ENCODE results near the gene CDK2. TPM values are rescaled to one million over a fixed set of nuclear protein-coding genes. Genes with fewer than 3 reads are reported as not detected.

Gene CDK2
- total RNA-seq, 1 donor from 2014 or later, result 46.5 TPM

DNA sequence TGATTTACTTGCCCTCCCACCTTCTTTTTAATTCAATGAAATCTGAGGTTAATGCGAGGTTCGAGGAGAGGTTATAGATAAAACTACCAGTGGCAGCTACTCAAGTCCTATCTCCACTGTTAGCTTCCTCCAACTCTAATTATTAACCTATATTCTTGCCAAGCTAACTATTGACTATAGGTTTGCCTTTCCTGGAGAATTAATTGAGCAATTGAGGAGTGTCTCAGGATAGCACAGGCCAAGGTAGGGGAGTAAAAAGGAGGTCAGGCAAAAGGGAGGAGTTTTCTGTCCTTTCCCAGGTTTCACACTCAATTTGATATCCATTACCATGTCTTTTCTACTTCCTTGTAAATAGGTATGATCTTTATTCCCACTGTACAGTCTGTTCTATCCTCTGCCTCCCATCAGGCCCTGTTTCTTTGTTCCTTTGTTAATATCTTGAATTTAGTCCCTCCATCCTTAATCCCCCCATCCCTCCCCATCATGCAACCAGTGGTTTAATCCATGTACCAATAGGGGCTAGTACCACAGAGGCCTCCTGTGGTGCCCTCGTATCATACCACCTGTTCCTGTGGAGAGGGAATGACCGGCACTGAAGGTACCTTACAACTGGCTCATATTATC lies 26.7 kb downstream of the CDK2 start:
- Histone ChIP-seq H3K4me1 (no peaks in the 10 kb centered on the region), H3K27ac (peak overlapping the region; percentile 29), H3K79me2 (ENCODE audit: low read depth) (peaks cover 7% of the 10 kb centered on the region), H3K4me2 (no peak overlapping the region), H3K36me3 (peaks cover 7% of the 10 kb centered on the region), H3K9me3 (ENCODE audit: low read depth) (no peaks in the 10 kb centered on the region), H3K27me3 (no peaks in the 10 kb centered on the region), H4K20me1 (ENCODE audit: low read depth) (no peaks in the 10 kb centered on the region), H2AFZ (replicated peaks) (no peak overlapping the region), H3K4me3 (no peak overlapping the region), H3K9ac (no peak overlapping the region), H3F3A (ENCODE audit: low read depth) (peaks cover 41% of the 10 kb centered on the region)
- no peak for DNase-seq (ENCODE audit: low spot score)
- Mint-ChIP-seq H3K4me1 (peaks cover 16% of the 10 kb centered on the region), H3K27me3 (ENCODE audit: insufficient read depth, low read depth) (peaks cover 2% of the 10 kb centered on the region), H3K36me3 (peaks cover 36% of the 10 kb centered on the region), H3K4me3 (no peak overlapping the region), H3K9me3 (no peaks in the 10 kb centered on the region), H3K27ac (no peak overlapping the region)
- TF ChIP-seq, protein P1, sequence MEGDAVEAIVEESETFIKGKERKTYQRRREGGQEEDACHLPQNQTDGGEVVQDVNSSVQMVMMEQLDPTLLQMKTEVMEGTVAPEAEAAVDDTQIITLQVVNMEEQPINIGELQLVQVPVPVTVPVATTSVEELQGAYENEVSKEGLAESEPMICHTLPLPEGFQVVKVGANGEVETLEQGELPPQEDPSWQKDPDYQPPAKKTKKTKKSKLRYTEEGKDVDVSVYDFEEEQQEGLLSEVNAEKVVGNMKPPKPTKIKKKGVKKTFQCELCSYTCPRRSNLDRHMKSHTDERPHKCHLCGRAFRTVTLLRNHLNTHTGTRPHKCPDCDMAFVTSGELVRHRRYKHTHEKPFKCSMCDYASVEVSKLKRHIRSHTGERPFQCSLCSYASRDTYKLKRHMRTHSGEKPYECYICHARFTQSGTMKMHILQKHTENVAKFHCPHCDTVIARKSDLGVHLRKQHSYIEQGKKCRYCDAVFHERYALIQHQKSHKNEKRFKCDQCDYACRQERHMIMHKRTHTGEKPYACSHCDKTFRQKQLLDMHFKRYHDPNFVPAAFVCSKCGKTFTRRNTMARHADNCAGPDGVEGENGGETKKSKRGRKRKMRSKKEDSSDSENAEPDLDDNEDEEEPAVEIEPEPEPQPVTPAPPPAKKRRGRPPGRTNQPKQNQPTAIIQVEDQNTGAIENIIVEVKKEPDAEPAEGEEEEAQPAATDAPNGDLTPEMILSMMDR (IDR thresholded peaks at IDR 0.05), result no peak
- TF ChIP-seq EZH2 (IDR thresholded peaks at IDR 0.05) (no peak), EZH2phosphoT487 (IDR thresholded peaks at IDR 0.05) (no peak)

DNA sequence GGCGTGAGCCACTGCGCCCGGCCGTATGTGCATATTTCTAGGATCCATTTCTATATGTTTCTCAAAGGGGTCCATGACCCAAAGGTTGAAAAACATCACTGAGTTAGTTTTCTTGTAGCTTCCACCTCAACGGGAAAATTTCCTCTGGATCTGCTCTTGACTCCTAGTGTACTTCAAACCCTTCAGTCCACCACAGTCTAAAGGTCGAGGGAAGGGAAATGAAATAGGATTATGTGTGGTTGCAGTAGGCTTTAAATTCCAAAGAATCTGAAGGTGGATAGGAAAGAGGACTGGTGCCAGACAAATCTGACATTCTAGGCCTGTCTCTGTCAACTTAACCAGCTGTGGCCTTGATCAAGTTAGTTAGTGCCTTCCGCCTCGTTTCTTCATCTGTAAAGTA lies 28.7 kb downstream of the CDK2 start:
- Mint-ChIP-seq H3K4me1 (peaks cover 24% of the 10 kb centered on the region), H3K27me3 (ENCODE audit: insufficient read depth, low read depth) (peaks cover 2% of the 10 kb centered on the region), H3K4me3 (no peak overlapping the region), H3K27ac (no peak overlapping the region), H3K9me3 (no peaks in the 10 kb centered on the region), H3K36me3 (peaks cover 24% of the 10 kb centered on the region)
- Histone ChIP-seq H3K27me3 (no peaks in the 10 kb centered on the region), H3K4me2 (no peak overlapping the region), H3K27ac (no peak overlapping the region), H3K79me2 (ENCODE audit: low read depth) (peaks cover 15% of the 10 kb centered on the region), H3F3A (ENCODE audit: low read depth) (peaks cover 38% of the 10 kb centered on the region), H3K4me3 (no peak overlapping the region), H3K9ac (no peak overlapping the region), H3K36me3 (peaks cover 7% of the 10 kb centered on the region), H4K20me1 (ENCODE audit: low read depth) (no peaks in the 10 kb centered on the region), H2AFZ (replicated peaks) (no peak overlapping the region), H3K9me3 (ENCODE audit: low read depth) (no peaks in the 10 kb centered on the region), H3K4me1 (no peaks in the 10 kb centered on the region)
- DNase-seq (ENCODE audit: low spot score), result no peak
- TF ChIP-seq EZH2 (IDR thresholded peaks at IDR 0.05), result no peak

DNA sequence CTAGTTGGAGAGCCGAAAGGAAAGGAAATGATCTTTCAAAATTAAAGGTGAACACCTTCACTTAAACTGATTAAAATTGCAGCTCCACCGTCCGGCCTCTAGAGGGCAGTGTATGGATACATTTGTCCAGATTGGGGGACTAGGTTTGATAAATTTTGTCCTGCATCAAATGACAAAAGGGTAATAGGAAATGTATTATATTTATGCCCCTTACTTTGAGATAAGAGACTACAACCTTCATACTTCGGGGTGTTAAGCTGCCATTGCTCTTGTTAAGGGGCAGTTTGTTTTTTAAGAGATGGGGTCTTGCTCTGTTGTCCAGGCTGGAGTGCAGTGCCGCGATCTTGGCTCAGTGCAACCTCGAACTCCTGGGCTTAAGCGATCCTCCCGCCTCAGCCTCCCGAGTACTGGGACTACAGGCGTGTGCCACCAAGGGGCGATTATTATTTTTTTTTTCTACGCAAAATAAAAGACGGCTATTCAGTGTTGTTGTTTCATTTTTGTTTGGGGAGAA lies 29.6 kb downstream of the CDK2 start:
- Histone ChIP-seq H3K9ac (no peak overlapping the region), H3K79me2 (ENCODE audit: low read depth) (peaks cover 15% of the 10 kb centered on the region), H4K20me1 (ENCODE audit: low read depth) (no peaks in the 10 kb centered on the region), H3K4me1 (no peaks in the 10 kb centered on the region), H3K4me3 (peak overlapping the region; percentile 75), H3K27ac (peak overlapping the region; percentile 9), H3K9me3 (ENCODE audit: low read depth) (no peaks in the 10 kb centered on the region), H3F3A (ENCODE audit: low read depth) (peaks cover 38% of the 10 kb centered on the region), H3K27me3 (no peaks in the 10 kb centered on the region), H3K4me2 (peak overlapping the region; percentile 81), H2AFZ (replicated peaks) (no peak overlapping the region), H3K36me3 (peaks cover under 1% of the 10 kb centered on the region)
- Mint-ChIP-seq H3K4me3 (peak overlapping the region; percentile 98), H3K9me3 (no peaks in the 10 kb centered on the region), H3K4me1 (peaks cover 24% of the 10 kb centered on the region), H3K27ac (no peak overlapping the region), H3K27me3 (ENCODE audit: insufficient read depth, low read depth) (peaks cover 2% of the 10 kb centered on the region), H3K36me3 (peaks cover 16% of the 10 kb centered on the region)
- peak; percentile 65 for DNase-seq (ENCODE audit: low spot score)
- TF ChIP-seq, protein P1 (IDR thresholded peaks at IDR 0.05), result peak; percentile 97
- TF ChIP-seq EZH2 (IDR thresholded peaks at IDR 0.05), result no peak
